Measurements from ENCODE around the gene STYXL2. TPM values are rescaled to one million over a fixed set of nuclear protein-coding genes. Genes with fewer than 3 reads are reported as not detected.

The STYXL2 gene
- polyA plus RNA-seq, 1 donor (not counting 4 experiments of a cell fraction or from before 2014, with no cell fraction given), result not detected

GRCh38 chr1:167095368-167095767 is 1.5 kb downstream of the STYXL2 start:
- Histone ChIP-seq H3K4me1 (ENCODE audit: control insufficient read depth, extremely low read depth, insufficient read depth, low read length) (peaks cover 18% of the 10 kb centered on the region), H3K9me3 (ENCODE audit: control insufficient read depth, low read depth, low read length) (no peaks in the 10 kb centered on the region), H3K4me2 (ENCODE audit: control insufficient read depth, extremely low read depth, insufficient read depth, low read depth, low read length) (peak overlapping the region; percentile 57), H3K9ac (ENCODE audit: control insufficient read depth, extremely low read depth, insufficient read depth, low read length) (no peak overlapping the region), H3K9me1 (ENCODE audit: control insufficient read depth, extremely low read depth, insufficient read depth, low read length) (no peaks in the 10 kb centered on the region), H3K27me3 (ENCODE audit: control insufficient read depth, extremely low read depth, insufficient read depth, low read length) (no peaks in the 10 kb centered on the region), H3K79me2 (ENCODE audit: control insufficient read depth, insufficient read depth, low read length) (no peaks in the 10 kb centered on the region), H3K36me3 (ENCODE audit: control insufficient read depth in 2 of 2, extremely low read depth in 1 of 2, insufficient read depth in 2 of 2, low read length in 2 of 2) (no peaks in the 10 kb centered on the region), H3K27ac (ENCODE audit: control insufficient read depth, insufficient read depth, low read length) (no peak overlapping the region), H4K20me1 (ENCODE audit: control insufficient read depth, extremely low read depth, insufficient read depth, low read length) (no peaks in the 10 kb centered on the region), H2AFZ (ENCODE audit: control insufficient read depth, low read length) (no peak overlapping the region), H3K4me3 (ENCODE audit: control insufficient read depth in 2 of 3, extremely low read depth in 1 of 3, insufficient read depth in 2 of 3, low read depth in 1 of 3, low read length in 3 of 3) (no peak overlapping the region)
- TF ChIP-seq EZH2 (IDR thresholded peaks at IDR 0.05; ENCODE audit: low read length) (no peak), CTCF (optimal IDR thresholded peaks at IDR 0.05 in 1 of 3, IDR thresholded peaks at IDR 0.05 in 1 of 3, conservative IDR thresholded peaks at IDR 0.05 in 1 of 3; ENCODE audit: extremely low read depth in 1 of 3, insufficient read depth in 2 of 3, low read length in 3 of 3) (no peak)
- peak; percentile 86 for FAIRE-seq
- peak; percentile 42 for DNase-seq (ENCODE audit: low read depth, low spot score)
- dilution Hi-C loops (cut with MboI; ENCODE audit: extremely low pct_ligation_motif_present, low sequenced_read_pairs), result no loop called here

- H4K20me1 ChIP-seq (ENCODE audit: control insufficient read depth, extremely low read depth, insufficient read depth, low read length), result no peaks in the 10 kb centered on the region
- no peaks in the 10 kb centered on the region for H3K9me3 ChIP-seq (ENCODE audit: control insufficient read depth, low read depth, low read length)
- H3K4me3 ChIP-seq (ENCODE audit: control insufficient read depth in 2 of 3, extremely low read depth in 1 of 3, insufficient read depth in 2 of 3, low read depth in 1 of 3, low read length in 3 of 3), result no peak overlapping the region
- no peaks in the 10 kb centered on the region for H3K79me2 ChIP-seq (ENCODE audit: control insufficient read depth, insufficient read depth, low read length)
- dilution Hi-C loops (cut with MboI; ENCODE audit: extremely low pct_ligation_motif_present, low sequenced_read_pairs), result no loop called here
- no peak for TF ChIP-seq EZH2 (IDR thresholded peaks at IDR 0.05; ENCODE audit: low read length)
- H3K9ac ChIP-seq (ENCODE audit: control insufficient read depth, extremely low read depth, insufficient read depth, low read length), result no peak overlapping the region
- no peak overlapping the region for H3K27ac ChIP-seq (ENCODE audit: control insufficient read depth, insufficient read depth, low read length)
- H3K36me3 ChIP-seq (ENCODE audit: control insufficient read depth in 2 of 2, extremely low read depth in 1 of 2, insufficient read depth in 2 of 2, low read length in 2 of 2), result no peaks in the 10 kb centered on the region
- FAIRE-seq (no peak), DNase-seq (ENCODE audit: low read depth, low spot score) (no peak)
- H3K4me1 ChIP-seq (ENCODE audit: control insufficient read depth, extremely low read depth, insufficient read depth, low read length), result peaks cover 16% of the 10 kb centered on the region
- H3K9me1 ChIP-seq (ENCODE audit: control insufficient read depth, extremely low read depth, insufficient read depth, low read length), result no peaks in the 10 kb centered on the region
- H2AFZ ChIP-seq (ENCODE audit: control insufficient read depth, low read length), result no peak overlapping the region
- H3K27me3 ChIP-seq (ENCODE audit: control insufficient read depth, extremely low read depth, insufficient read depth, low read length), result no peaks in the 10 kb centered on the region
- H3K4me2 ChIP-seq (ENCODE audit: control insufficient read depth, extremely low read depth, insufficient read depth, low read depth, low read length), result no peak overlapping the region
Measured at GRCh38 chr1:167099851-167100250, 6.0 kb downstream of the STYXL2 start.

GRCh38 chr1:167100730-167101129 is 6.9 kb downstream of the STYXL2 start:
- H3K4me2 ChIP-seq (ENCODE audit: control insufficient read depth, extremely low read depth, insufficient read depth, low read depth, low read length), result no peak overlapping the region
- no peak overlapping the region for H3K27ac ChIP-seq (ENCODE audit: control insufficient read depth, insufficient read depth, low read length)
- H3K9me3 ChIP-seq (ENCODE audit: control insufficient read depth, low read depth, low read length), result no peaks in the 10 kb centered on the region
- peaks cover 7% of the 10 kb centered on the region for H3K4me1 ChIP-seq (ENCODE audit: control insufficient read depth, extremely low read depth, insufficient read depth, low read length)
- dilution Hi-C loops (cut with MboI; ENCODE audit: extremely low pct_ligation_motif_present, low sequenced_read_pairs), result no loop called here
- FAIRE-seq (no peak), DNase-seq (ENCODE audit: low read depth, low spot score) (no peak)
- TF ChIP-seq EZH2 (IDR thresholded peaks at IDR 0.05; ENCODE audit: low read length) (no peak), CTCF (optimal IDR thresholded peaks at IDR 0.05 in 1 of 3, IDR thresholded peaks at IDR 0.05 in 1 of 3, conservative IDR thresholded peaks at IDR 0.05 in 1 of 3; ENCODE audit: extremely low read depth in 1 of 3, insufficient read depth in 2 of 3, low read length in 3 of 3) (no peak)
- no peaks in the 10 kb centered on the region for H4K20me1 ChIP-seq (ENCODE audit: control insufficient read depth, extremely low read depth, insufficient read depth, low read length)
- H3K9me1 ChIP-seq (ENCODE audit: control insufficient read depth, extremely low read depth, insufficient read depth, low read length), result no peaks in the 10 kb centered on the region
- no peaks in the 10 kb centered on the region for H3K27me3 ChIP-seq (ENCODE audit: control insufficient read depth, extremely low read depth, insufficient read depth, low read length)
- H3K9ac ChIP-seq (ENCODE audit: control insufficient read depth, extremely low read depth, insufficient read depth, low read length), result no peak overlapping the region
- no peaks in the 10 kb centered on the region for H3K36me3 ChIP-seq (ENCODE audit: control insufficient read depth in 2 of 2, extremely low read depth in 1 of 2, insufficient read depth in 2 of 2, low read length in 2 of 2)
- H3K79me2 ChIP-seq (ENCODE audit: control insufficient read depth, insufficient read depth, low read length), result no peaks in the 10 kb centered on the region
- no peak overlapping the region for H3K4me3 ChIP-seq (ENCODE audit: control insufficient read depth in 2 of 3, extremely low read depth in 1 of 3, insufficient read depth in 2 of 3, low read depth in 1 of 3, low read length in 3 of 3)
- no peak overlapping the region for H2AFZ ChIP-seq (ENCODE audit: control insufficient read depth, low read length)

Measured in keratinocyte (primary cell).